Panc1 (cell line): ENCODE data around the gene DDX17. TPM values are rescaled to one million over a fixed set of nuclear protein-coding genes. Genes with fewer than 3 reads are reported as not detected.

ENCODE experiments used
- ATAC-seq: fragments of 200-7000 bp; cut with Tn5 transposase; 2 replicates; pipeline ENCODE4 v1.9.1; 2020; ENCODE audit warnings: mild to moderate bottlenecking, moderate library complexity
- BruUV-seq: library from RNA; stranded (reverse); fragments of 400-500 nt; replicated peaks from 2 replicates; lab custom pipeline; 2021; lab: Mats Ljungman, UMichigan
- CTCF ChIA-PET: fragments of 300-600 bp; sonication (Branson Sonifier 250); formaldehyde crosslinking; loops from one replicate; lab custom pipeline; 2022; ENCODE audit warnings: antibody characterized with exemption; lab: Charles Lee
- POLR2A ChIA-PET: fragments of 300-600 bp; sonication (Branson Sonifier 250); formaldehyde crosslinking; loops from one replicate; lab custom pipeline; 2022; ENCODE audit warnings: antibody characterized with exemption; lab: Charles Lee
- DNase-seq: peaks from one replicate; pipeline ENCODE4 v3.0.0-alpha.2; 2010; ENCODE audit warnings: low read depth, low spot score
- H3K27ac ChIP-seq: 2 replicates; pipeline ENCODE4 v1.5.1; 2011; ENCODE audit warnings: mild to moderate bottlenecking, low read length, inconsistent platforms
- H3K27me3 ChIP-seq: fragments of 200-500 bp; sonication (Bioruptor generic); 2 replicates; pipeline ENCODE4 v1.6.0; 2014; ENCODE audit warnings: low read length, inconsistent platforms; ENCODE audit not compliant: control insufficient read depth, insufficient read depth
- H3K36me3 ChIP-seq: fragments of 200-500 bp; sonication (Bioruptor generic); 2 replicates; pipeline ENCODE4 v1.5.1; 2014; ENCODE audit warnings: inconsistent platforms, mild to moderate bottlenecking, low read length, moderate library complexity; ENCODE audit not compliant: control insufficient read depth, insufficient read depth
- H3K4me1 ChIP-seq: 2 replicates; pipeline ENCODE4 v1.5.1; 2011; ENCODE audit warnings: inconsistent platforms, mild to moderate bottlenecking, low read length, moderate library complexity; ENCODE audit not compliant: control insufficient read depth, insufficient read depth
- H3K4me3 ChIP-seq, 2 experiments: 2 replicates each; pipeline ENCODE4 v1.5.1; 2011 to 2012; ENCODE audit warnings: low read depth in 2 of 2, low read length in 2 of 2, mild to moderate bottlenecking in 2 of 2, inconsistent platforms in 1 of 2, moderate library complexity in 1 of 2
- H3K9me3 ChIP-seq: fragments of 200-500 bp; sonication (Bioruptor generic); 2 replicates; pipeline ENCODE4 v1.5.1; 2014; ENCODE audit warnings: low read depth, mild to moderate bottlenecking, inconsistent platforms, low read length, moderate library complexity; ENCODE audit not compliant: control insufficient read depth, insufficient read depth
- POLR2AphosphoS5 ChIP-seq: IDR thresholded peaks from 2 replicates; pipeline ENCODE4 v1.6.1; 2012; ENCODE audit warnings: mild to moderate bottlenecking, low read depth, low read length, moderate library complexity
- SIN3A ChIP-seq: IDR thresholded peaks from 2 replicates; pipeline ENCODE4 v1.6.1; 2012; ENCODE audit warnings: low read depth, mild to moderate bottlenecking, low read length, moderate library complexity, borderline replicate concordance; ENCODE audit not compliant: insufficient read depth
- TCF7L2 ChIP-seq: IDR thresholded peaks from 2 replicates; pipeline ENCODE4 v1.6.1; 2011; ENCODE audit warnings: mild to moderate bottlenecking, low read depth, low read length, inconsistent platforms
- in situ Hi-C: cut with HindIII; loops from 2 replicates; pipeline ENCODE4 v1.10.0; 2016; ENCODE audit warnings: low sequenced_read_pairs, low pct_unique_long_range_greater_than_20kb
- intact Hi-C: fragments of 100-400 bp; cut with micrococcal nuclease; formaldehyde crosslinking; loops from one replicate; pipeline ENCODE4 v1.10.0; 2022; ENCODE audit not compliant: unreplicated experiment
- total RNA-seq: library from RNA; stranded (reverse); gene quantifications from one replicate; pipeline ENCODE4 v1.2.1, GENCODE V29; 2021; ENCODE audit not compliant: unreplicated experiment
- TF ChIP-seq, protein P1 (sequence below): fragments of 450-650 bp; IDR thresholded peaks from 2 replicates; pipeline ENCODE4 v1.5.1; 2017; ENCODE audit warnings: mild to moderate bottlenecking
- TF ChIP-seq, protein P2 (sequence below), 2 experiments: IDR thresholded peaks; 2 replicates each; pipeline ENCODE4 v1.6.1; 2011 to 2012; ENCODE audit warnings: low read depth in 2 of 2, control low read depth in 1 of 2, low read length in 1 of 2, mild to moderate bottlenecking in 1 of 2, moderate library complexity in 1 of 2; ENCODE audit not compliant: insufficient read depth in 1 of 2

Gene DDX17
- total RNA-seq, 1 experiment from 2014 or later: 277 TPM

DNA sequence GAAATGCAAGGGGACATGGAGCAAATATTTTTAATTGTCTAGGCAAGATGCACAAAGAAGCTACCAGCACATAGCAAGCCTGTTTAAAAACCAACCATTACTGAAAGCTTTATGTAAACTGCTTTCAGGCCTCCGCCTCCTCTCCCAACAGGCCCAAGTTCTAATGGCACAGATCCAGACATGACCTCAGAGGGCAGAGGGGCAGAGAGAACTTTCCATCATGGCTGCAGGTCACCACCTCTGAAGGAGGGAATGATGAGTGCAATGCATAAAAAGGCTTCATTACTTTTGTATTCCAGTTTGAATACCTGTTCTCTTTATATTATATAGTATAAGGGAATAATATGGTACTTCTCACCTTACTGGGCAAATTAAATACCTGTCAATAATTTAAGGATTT is 15.2 kb downstream of the DDX17 start:
- Histone ChIP-seq H3K27ac (no peak overlapping the region), H3K27me3 (no peaks in the 10 kb centered on the region), H3K4me1 (no peaks in the 10 kb centered on the region; the same call in 1 of the 2 replicates), H3K9me3 (no peaks in the 10 kb centered on the region), H3K36me3 (peaks cover 73% of the 10 kb centered on the region), H3K4me3 (no peak overlapping the region)
- intact Hi-C loops (no loop called here), in situ Hi-C loops (no loop called here)
- no peak for ATAC-seq
- ChIA-PET CTCF (interaction anchor here (0.6 kb wide), 1 partner anchor 435 kb away, joined by 4 read pairs; no protein-coding TSS in a partner anchor), POLR2A (no interaction called here)
- TF ChIP-seq POLR2AphosphoS5 (no peak; the same call in 1 of the 2 replicates), TCF7L2 (no peak), SIN3A (no peak)
- TF ChIP-seq, protein P1, sequence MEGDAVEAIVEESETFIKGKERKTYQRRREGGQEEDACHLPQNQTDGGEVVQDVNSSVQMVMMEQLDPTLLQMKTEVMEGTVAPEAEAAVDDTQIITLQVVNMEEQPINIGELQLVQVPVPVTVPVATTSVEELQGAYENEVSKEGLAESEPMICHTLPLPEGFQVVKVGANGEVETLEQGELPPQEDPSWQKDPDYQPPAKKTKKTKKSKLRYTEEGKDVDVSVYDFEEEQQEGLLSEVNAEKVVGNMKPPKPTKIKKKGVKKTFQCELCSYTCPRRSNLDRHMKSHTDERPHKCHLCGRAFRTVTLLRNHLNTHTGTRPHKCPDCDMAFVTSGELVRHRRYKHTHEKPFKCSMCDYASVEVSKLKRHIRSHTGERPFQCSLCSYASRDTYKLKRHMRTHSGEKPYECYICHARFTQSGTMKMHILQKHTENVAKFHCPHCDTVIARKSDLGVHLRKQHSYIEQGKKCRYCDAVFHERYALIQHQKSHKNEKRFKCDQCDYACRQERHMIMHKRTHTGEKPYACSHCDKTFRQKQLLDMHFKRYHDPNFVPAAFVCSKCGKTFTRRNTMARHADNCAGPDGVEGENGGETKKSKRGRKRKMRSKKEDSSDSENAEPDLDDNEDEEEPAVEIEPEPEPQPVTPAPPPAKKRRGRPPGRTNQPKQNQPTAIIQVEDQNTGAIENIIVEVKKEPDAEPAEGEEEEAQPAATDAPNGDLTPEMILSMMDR: no peak
- TF ChIP-seq, protein P2, sequence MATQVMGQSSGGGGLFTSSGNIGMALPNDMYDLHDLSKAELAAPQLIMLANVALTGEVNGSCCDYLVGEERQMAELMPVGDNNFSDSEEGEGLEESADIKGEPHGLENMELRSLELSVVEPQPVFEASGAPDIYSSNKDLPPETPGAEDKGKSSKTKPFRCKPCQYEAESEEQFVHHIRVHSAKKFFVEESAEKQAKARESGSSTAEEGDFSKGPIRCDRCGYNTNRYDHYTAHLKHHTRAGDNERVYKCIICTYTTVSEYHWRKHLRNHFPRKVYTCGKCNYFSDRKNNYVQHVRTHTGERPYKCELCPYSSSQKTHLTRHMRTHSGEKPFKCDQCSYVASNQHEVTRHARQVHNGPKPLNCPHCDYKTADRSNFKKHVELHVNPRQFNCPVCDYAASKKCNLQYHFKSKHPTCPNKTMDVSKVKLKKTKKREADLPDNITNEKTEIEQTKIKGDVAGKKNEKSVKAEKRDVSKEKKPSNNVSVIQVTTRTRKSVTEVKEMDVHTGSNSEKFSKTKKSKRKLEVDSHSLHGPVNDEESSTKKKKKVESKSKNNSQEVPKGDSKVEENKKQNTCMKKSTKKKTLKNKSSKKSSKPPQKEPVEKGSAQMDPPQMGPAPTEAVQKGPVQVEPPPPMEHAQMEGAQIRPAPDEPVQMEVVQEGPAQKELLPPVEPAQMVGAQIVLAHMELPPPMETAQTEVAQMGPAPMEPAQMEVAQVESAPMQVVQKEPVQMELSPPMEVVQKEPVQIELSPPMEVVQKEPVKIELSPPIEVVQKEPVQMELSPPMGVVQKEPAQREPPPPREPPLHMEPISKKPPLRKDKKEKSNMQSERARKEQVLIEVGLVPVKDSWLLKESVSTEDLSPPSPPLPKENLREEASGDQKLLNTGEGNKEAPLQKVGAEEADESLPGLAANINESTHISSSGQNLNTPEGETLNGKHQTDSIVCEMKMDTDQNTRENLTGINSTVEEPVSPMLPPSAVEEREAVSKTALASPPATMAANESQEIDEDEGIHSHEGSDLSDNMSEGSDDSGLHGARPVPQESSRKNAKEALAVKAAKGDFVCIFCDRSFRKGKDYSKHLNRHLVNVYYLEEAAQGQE (IDR thresholded peaks at IDR 0.05; ENCODE audit: insufficient read depth in 1 of 2, low read depth in 2 of 2, low read length in 1 of 2): no peak
- no peak for DNase-seq
- BruUV-seq: no TSS peak

DNA sequence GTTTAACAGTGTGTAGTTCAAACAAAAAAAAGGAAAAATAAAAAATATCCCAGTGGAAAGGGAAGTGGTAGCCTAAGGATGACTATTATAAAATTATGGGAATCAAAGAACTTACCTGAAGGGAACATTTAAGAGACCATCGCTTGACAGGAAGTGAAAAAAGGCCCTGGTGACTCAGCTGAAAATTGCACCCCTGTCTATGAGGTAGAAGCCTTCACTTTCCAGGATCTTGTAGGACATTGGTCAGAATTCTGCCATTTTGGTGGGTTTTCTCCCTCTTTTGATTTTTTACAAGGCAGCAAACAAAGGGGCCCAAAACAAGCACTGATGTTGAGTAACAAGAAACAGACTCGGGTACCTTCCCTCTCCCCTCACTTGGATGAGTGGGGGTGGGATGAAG is 15.6 kb downstream of the DDX17 start:
- TF ChIP-seq, protein P2 (IDR thresholded peaks at IDR 0.05; ENCODE audit: insufficient read depth in 1 of 2, low read depth in 2 of 2, low read length in 1 of 2): no peak
- TF ChIP-seq, protein P1: no peak
- TF ChIP-seq POLR2AphosphoS5 (no peak), SIN3A (no peak), TCF7L2 (no peak)
- Histone ChIP-seq H3K4me3 (no peak overlapping the region), H3K27me3 (no peaks in the 10 kb centered on the region), H3K9me3 (no peaks in the 10 kb centered on the region), H3K36me3 (peaks cover 72% of the 10 kb centered on the region), H3K27ac (0 out of 2 replicates have a peak overlapping the region, but pooled peaks have one; percentile 29), H3K4me1 (no peaks in the 10 kb centered on the region; the same call in 1 of the 2 replicates)
- CTCF ChIA-PET: interaction anchor here (0.6 kb wide), 1 partner anchor 434 kb away, joined by 4 read pairs; no protein-coding TSS in a partner anchor
- in situ Hi-C loops (no loop called here), intact Hi-C loops (no loop called here)
- BruUV-seq: TSS peak; percentile 6
- ATAC-seq (no peak), DNase-seq (no peak)
- POLR2A ChIA-PET: no interaction called here
